IPS-NIHi11 (cell line): Measurements from ENCODE around the gene KRT13.

ENCODE experiments used
- DNase-seq: peaks from one replicate; pipeline ENCODE4 v3.0.0; 2012; ENCODE audit warnings: mixed read lengths, low spot score

KRT13 gene

DNA sequence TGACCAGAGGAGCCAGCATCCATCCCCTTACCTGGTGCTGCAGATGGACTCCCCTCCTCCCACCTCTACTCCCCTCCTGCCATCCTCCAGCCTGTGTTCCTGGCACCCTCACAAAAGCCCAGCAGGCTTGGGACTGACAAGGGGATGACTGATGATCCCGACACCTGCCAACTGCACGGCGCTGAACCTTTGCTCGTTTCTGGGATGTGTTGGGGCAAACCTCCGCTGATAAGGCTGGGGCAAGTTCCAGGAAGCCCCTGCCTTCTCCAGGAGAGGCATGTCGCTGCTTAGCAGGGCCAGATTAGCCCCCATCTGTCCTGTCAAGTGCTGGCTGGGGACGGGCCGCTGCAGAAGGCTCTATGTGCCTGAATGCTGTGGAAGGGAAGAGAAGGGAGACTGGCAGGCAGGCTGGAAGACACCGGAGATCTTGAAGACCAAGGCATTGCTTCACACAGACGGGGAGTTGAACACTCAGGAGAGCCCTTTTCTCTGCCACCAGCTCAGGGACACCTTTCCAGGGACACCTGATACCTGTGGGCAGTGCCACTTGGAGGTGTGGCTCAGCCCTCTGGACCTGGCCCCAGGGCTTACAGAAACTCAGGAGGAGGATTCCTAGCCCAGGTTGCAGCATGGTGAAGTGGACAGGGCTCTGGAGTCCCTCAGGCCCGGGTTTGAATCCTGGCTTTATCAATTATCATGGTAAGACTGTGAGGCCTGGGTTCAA lies 14.3 kb upstream of the KRT13 start:
- DNase-seq = no peak

DNA sequence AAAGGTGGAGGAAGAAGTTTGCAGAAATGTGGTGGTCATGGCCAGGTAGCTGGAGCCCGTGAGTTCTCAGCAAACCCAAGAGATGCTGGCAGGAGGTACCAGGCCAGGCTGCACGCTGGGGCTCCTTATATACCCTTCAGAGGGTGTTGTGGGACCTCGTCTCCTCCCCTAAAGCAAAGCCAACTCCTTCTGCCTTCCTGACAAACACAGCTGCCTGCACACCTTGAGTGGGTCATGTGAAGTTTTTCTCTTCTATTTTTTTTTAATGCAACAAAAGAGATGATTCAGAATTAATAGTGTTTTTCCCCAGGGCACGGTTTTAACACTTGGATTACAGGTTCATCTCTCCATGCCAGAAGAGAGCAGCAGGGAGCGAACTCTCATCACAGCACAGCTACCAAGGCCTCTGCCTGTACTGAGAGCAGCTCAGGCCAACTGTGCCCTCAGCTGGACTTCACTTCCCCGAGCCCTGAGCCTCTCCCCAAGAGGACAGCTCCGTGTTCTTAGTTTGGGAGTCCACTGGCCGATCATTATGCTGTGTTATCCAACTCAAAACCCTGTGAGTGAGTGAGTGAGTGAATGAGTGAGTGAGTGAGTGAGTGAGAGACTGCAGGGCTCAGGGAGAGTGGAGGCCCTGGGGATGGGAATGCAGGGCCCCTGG lies 13.5 kb upstream of the KRT13 start, which contains the start of gene KRT15:
Gene KRT15 (minus strand): TSS at position 102 of the 661 bp plus-strand sequence. CDS start 63 bp downstream, at position 39.
- DNase-seq = no peak

DNA sequence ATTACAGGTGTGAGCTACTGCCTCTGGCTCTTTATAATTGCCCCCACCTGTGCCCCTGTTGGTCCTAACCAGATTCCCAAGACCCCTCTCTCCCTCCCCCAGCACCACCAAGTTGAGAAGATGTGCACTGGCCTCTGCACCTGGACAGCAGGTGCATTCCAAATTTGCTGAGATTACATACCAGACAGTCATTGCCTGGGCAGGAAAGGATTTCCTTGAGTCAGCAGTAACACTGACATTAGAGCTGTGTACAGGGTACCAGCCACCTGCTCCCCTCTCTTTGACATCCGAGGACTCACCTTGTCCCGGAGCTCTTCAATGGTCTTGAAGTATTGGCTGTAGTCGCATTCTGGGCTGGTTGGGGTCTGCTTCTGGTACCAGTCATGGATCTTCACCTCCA lies 12.6 kb upstream of the KRT13 start:
- no peak for DNase-seq

DNA sequence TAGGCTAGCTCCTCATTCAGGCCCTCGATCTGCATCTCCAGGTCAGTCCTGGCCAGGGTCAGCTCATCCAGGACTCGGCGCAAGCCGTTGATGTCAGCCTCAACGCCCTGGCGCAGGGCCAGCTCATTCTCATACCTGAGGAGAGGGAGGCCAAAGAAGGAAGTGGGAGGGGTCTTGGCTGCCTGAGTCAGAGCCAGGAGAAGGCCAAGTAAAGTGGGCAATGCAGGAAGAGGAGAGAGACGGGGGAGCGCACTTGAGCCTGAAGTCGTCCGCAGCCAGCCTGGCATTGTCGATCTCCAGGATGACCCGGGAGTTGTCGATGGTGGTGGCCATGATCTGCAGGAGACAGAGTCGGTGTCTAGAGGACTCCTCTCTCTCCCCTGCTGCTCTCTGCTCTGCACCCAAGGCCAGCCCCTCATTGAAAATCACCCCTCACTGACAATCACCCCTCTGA lies 11.4 kb upstream of the KRT13 start:
- DNase-seq = no peak

DNA sequence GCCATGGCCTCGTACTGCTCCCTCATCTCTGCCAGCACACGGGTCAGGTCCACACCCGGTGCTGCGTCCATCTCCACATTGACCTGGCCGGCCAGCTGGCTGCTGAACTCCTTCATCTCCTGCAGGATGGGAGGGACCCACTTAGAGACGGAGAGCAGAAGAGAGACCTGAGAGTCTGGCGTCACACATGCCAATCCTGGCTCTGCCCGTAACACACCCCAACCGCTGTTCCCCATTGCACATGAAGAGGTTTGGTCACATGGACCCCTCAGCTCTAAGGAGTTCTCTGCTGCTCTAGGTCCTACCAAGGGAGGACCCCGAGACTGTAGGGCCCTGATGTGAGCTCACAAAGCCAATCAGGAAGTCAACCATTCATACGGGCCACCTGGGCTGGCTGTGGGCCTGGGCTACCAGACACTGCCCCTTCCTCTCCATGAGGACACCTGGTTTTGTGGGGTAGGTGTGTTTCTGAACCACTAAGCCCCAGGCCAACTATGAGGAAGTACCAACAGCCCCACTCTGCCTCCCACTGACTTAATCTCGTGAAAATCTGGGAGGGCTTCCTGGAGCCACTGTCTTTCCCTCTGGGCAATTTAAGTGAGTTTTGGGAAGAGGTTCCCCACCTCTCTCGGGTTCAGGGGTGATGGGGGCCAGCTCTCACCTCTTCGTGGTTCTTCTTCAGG lies 10.9 kb upstream of the KRT13 start:
- no peak for DNase-seq

DNA sequence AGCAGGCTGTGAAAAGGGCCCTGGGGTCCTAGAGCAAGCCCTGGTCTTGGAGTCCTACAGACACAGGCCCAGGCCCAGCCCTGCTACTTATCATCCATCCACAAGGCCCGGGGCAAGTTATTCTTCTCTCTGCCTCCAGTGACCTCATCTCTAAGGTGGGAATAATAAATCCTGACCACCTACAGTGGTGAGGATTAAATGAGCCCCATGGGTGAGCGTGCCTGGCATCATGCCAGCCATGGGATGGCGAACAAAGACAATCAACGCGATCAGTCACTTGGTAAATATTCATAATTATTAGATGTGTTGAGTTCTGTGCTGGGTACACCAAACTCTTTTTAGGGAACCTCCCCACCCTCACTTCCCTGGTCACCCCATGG lies 7.7 kb upstream of the KRT13 start:
- no peak for DNase-seq

DNA sequence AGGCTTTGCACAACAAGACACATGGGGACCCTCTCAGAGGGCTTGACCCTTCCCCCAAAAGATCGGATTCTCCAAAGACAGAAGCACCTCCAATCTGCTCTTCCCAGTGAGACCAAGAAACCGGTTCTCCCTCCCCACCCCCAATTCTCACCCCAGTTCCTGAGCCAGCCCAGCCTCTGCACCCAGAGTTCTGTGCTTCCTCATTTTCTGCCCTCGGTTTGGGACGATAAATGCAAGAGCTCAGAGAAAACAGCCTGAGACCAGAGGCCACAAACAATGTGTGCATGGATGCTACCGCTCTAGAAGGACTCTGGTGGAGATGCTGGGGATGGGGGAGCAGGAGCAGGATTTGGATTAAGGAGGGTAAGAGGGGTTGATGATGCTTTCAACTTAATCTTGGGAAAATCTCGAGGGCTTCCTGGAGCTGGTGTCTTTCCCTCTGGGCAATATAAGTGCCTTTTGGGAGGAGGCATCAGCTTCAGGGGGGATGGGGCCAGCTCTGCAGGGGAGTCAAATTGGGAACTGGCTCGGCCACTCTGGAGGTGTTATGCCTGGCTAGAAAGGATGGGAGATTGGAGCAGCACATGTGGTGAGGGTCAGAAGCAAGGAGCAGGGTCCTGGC lies 7.2 kb upstream of the KRT13 start:
- DNase-seq = no peak

DNA sequence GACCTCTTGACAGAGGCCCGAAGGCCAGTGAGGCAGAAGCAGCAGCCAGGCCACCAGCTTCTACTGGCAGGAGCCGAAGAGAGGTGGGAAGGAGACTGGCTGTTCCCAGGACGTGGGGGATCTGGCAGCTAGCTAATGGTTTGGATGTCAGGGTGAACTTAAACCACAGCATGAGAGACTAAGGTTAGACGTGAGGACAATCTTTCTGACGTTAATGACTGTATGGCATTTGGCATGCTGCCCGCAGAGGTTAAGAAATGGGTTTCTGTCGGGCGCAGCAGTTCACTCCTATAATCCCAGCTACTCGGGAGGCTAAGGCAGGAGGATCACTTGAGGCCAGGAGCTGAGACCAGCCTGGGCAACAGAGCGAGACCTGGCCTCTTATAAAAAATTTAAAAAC lies 6.3 kb upstream of the KRT13 start:
- DNase-seq = no peak

DNA sequence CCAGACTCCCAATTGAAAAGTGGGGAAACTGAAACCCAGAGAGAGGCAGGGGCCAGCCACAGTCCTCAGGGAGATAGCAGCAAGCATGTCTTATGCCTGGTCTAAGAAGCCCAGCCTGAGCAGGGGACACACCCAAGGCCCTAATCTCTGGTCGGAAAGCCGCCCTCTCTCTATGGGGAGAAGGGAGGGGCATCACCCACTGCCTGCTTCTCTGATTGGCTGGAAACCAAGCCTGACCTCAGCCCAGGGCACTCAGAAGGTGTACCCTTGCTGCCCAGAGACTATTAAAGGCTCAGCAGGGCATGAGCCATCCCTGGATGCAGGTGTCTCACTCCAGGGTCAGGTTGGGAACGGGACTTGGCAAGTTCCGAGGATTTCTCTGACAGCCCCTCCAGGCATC lies 5.7 kb upstream of the KRT13 start:
- DNase-seq = peak; percentile 69

DNA sequence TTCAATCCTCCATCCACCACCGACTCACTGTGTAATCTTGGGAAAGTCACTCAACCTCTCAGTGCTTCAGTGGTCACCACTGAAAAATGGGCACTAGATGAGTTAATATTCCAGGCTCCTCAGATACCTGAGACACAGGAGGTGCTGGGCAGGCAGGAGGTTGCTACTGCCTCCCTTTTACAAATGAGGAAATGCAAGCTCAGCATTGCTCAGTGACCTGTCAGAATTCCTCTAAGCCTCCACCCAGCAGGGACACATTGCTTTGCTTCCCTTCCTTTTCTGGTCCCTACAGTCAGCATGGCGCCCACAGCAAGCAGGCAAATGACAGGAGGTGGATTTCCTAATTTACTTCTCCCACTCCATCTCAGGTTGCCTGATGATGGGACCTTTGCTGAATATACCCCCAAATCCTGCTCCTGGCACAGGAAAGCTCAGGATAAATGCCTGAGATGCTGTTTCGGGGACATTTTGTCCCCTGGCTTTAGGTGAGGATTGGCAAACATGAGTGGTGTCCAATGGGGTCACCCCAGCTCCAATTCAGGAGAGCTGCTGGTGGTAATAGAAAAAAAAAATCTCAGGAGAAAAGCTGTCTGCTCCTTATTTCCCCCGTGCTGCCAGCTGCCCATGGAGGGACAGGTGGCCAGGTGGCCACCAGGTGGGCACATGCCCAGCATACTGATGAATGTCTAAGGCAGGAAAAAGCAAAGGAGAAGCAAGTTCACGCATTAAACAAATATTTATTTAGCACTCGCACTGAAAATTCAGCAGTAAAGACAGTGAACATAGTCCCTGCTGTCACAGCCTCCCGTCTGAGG lies 5.0 kb upstream of the KRT13 start:
- DNase-seq = peak; percentile 60

DNA sequence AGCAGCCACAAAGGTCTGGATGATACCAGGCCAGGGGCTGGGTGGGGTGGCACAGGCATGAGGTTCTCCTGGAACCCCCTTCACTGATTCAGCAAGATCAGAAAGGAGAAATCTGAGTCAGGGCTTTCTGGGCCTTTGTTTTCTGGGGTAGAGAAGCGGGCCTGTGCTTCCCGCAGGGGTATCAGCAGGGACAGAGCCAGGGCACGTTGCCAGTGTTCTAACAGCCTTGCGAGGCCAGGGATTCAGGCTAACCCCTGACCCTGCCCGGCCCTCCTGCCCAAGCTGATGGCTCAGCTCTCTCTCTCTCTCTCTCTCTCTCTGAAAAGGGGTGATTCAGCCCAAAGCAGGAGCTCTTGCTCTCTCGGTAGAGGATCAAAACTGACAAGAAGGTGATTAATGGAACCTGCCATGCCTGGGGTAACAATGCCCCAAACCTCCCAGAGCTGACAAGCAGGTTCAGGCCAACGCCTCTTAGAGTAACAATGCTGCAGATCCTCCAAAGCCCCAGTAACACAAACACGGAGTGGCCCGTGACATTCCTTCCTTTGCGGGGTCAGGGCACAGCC lies 2.0 kb upstream of the KRT13 start:
- no peak for DNase-seq

DNA sequence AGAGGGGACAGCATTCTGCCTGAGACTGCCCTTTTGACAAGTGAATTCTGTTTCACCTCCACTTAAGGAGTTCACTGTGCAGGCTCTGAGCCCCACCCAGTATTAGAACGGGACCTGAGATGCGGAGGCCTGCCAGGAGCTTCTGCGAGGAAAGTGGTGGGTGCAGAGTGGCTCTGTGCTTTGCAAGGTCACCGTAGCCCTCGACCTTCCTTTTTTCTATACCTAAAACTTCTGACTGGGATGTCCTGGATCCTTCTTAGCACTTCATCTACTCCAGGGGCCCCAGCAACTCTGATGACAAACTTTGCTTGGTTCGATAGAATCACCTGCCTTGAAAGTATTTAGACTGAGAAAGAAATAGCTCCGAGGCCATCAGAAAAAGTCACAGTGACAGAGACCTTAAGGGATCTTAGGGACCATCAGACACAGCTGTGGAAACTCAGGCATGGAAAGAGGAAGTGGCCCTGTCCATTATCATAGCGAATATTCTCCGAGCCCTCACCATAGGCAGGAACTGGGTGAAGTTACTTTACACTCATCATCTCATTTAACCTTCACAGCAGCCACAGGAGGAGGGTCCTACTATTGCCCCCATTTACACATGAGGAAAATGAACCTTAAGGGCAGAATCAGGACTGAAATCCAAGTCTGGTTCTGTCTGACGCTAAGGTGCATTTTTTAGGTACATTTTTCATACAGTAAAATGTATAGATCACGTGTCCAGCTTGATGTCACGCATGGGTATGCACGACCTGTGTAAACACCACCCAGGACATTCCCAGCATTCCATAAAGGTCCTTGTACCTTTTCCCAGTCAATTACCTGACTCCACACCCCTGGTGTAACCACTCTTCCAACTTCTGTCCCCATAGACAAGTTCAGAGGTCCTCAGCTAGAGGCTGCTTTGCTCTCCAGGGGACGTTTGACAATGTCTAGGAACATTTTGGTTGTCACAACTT lies 676 bp upstream of the KRT13 start:
- DNase-seq = no peak

DNA sequence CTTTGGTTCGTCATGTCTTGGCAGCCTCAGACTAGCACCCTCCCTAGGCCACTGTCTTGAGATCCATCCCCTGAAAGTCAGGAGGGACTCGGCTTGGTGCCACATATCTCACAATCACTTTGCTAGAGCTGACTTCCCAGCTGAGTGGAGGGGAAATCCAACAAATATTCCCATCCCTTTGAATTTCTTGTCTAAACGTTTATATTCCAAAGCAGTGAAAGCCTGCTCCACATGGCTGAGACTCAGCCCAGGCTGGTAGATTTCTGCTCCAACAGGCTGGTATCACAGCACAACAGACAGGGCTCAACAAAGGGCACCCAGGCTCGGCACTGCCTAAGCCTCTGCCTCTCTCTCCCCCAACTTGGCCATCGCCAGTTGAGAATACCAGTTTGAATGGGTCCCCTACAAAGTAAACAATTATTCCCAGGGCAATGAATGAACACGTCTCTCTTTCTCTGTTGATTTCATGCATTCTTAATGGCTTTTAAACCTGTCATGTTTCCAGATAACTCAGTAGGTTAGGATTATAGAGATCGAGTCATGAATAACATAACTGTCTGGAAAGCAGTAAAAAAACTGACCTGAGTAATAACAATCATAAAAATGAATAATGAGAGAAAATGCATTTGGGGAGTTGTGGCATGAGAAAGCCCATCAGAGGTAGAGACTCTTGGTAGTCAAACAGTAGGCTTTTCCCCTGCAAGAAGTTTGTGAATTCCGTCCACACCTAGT lies 1.0 kb downstream of the KRT13 start:
- no peak for DNase-seq

DNA sequence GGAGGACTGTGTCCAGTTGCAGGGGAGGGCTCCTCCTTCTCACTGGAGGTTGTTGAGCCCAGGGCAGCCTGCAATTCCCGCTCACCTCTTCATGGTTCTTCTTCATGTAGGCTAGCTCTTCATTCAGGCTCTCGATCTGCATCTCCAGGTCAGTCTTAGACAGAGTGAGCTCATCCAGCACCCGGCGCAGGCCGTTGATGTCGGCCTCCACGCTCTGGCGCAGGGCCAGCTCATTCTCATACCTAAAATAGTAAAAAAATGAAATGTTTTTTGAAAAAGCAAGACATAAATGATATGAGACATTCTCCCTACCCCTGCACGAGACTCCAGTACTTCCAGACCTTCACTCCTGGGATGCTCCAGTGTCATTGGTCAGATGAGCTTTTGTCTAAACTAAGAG lies 2.2 kb downstream of the KRT13 start:
- DNase-seq = no peak

DNA sequence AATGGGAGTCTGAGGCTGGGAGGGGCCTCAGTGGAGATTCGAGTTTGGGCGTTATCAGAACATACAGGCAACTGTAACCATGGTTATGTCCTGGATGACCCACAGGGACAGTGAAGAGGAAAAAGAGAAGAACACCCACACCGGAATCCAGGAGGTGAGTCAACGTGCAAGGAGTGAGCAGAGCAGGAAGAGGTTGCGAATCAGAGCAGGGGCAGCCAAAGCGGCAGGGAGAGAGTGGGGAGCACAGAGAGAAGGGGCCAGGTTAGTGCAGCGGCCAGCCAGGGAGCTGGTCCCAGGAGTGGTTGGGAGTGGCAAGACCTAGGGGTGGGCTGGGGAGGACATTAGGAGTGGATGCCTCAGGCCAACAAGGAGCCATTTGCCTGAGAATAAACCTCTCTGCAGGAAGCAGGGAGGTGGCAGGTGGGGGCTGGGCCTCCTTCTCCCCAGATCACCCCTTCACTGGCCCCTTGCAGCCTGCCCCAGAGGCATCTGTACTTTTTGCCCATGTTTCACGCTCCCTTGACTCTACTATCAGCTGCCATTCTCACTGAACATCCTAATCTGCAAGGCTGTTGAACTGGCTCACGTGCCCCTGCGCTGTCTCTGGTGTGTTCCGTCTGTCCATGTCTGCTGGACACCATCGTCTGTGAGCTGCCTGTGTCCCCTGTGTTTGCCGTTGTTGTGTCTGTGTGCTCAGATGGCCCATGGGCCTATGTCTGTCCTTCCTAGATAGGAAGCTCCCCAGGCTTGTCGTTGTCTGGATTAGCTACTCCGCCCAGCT lies 5.1 kb downstream of the KRT13 start:
- no peak for DNase-seq

DNA sequence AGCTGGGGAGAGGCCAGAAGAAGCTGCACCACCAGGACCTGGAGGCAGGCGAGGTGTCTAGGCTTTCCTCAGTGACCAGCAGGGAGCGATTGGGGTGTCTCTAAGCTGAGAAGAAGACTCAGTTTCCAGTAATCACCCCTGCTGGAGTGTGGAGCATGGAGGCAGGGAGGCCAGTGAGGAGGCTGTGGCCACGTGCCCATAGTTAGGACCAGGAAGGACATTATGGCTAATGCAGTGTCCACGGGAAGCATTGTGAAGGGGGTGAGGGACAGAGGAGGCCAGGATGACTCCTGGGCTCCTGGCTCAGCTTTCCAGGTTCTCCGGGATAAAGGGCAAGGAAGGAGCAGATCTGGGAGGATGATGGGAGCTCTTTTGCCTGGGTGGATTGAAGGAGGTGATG lies 5.7 kb downstream of the KRT13 start:
- no peak for DNase-seq

DNA sequence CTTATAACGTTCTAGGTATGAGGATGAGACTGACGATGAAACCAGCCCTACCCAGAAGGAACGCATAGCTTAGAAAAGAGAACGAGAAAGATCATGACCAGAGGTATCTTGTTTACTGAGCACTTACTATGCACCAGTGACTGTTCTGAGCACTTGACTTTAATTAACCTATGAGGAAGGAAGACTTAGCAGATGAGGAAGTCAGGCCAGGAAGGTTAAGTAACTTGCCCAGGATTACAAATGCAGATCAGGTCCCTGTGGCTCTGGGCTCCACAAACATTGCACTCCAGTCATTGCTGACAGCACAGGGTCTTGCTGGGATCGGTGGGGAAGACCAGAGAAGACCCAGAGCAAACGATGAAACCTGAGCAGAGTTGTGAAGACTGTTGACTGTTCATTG lies 7.1 kb downstream of the KRT13 start:
- DNase-seq = no peak

DNA sequence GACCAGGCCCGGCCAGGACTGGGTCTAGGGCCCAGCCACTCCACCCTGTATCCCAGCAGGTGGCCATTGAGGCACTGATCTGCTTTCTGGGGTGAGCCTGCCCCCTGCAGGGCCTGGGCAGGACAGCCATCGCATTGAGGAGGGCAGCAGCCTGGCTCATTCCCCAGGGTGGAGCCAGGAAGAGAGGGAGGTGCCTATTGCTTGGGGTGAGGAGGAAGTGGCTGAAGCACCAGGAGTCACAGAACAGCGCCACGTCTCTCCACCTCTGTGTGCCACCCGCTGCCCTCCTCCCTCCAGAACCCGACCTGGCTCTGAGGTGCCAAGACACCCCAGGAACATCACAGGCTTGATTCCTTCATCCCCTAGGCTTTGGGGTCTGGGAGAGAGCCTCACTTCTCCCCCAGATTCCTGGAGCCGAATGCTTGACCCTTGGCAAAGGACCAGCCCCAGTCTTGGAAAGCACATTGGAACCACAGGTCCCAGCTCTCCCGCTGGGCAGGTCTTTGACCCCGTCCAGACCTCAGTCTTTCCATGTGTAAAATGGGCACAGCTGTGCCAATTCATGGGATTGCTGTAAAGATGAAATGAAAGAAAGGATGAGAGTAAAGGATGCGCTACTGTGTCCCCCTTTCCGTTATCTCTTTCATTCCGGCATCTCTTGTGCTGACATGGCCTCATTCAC lies 8.5 kb downstream of the KRT13 start:
- peak; percentile 89 for DNase-seq
